ENCODE data around the gene PDAP1.
A peak's percentile ranks its signal among the peaks of the same experiment; 100 is the strongest.
"Not testable (repeated sequence)": the region's sequence is repeated elsewhere in the genome, so short reads cannot be mapped to it uniquely, and the experiment has no call there.

The PDAP1 gene

GRCh38 chr7:99374111-99375064 is 34.0 kb downstream of the PDAP1 start, which contains the start of gene ARPC1B:
Gene ARPC1B (plus strand): TSS chr7:99374730. CDS start chr7:99385715, 10,985 bp downstream.
- peak; percentile 93 for DNase-seq

- DNase-seq, result no peak
Measured at GRCh38 chr7:99373091-99374066, 35.0 kb downstream of the PDAP1 start.

- no peak for DNase-seq
Measured at GRCh38 chr7:99372275-99373090, 35.9 kb downstream of the PDAP1 start.

- DNase-seq, result no peak
Measured at GRCh38 chr7:99371376-99371920, 36.9 kb downstream of the PDAP1 start.

GRCh38 chr7:99369767-99370391 is 38.5 kb downstream of the PDAP1 start:
- DNase-seq, result no peak

GRCh38 chr7:99368750-99369389 is 39.5 kb downstream of the PDAP1 start:
- DNase-seq, result no peak

GRCh38 chr7:99366646-99367045 is 41.8 kb downstream of the PDAP1 start:
- DNase-seq, result no peak

GRCh38 chr7:99365318-99366141 is 42.9 kb downstream of the PDAP1 start:
- peak; percentile 66 for DNase-seq

- DNase-seq, result no peak
Measured at GRCh38 chr7:99363286-99363685, 45.1 kb downstream of the PDAP1 start.

GRCh38 chr7:99362801-99363200 is 45.6 kb downstream of the PDAP1 start:
- DNase-seq, result no peak

- no peak for DNase-seq
Measured at GRCh38 chr7:99359465-99360154, 48.8 kb downstream of the PDAP1 start.

- not testable (repeated sequence) for DNase-seq
Measured at GRCh38 chr7:99358521-99358920, 49.9 kb downstream of the PDAP1 start.

GRCh38 chr7:99357701-99358490 is 50.5 kb downstream of the PDAP1 start:
- DNase-seq, result no peak

GRCh38 chr7:99355098-99355497 is 53.3 kb downstream of the PDAP1 start:
- DNase-seq, result no peak

- DNase-seq, result no peak
Measured at GRCh38 chr7:99352247-99352646, 56.1 kb downstream of the PDAP1 start.

- not testable (repeated sequence) for DNase-seq
Measured at GRCh38 chr7:99350641-99351040, 57.8 kb downstream of the PDAP1 start.
